GM12865 (cell line): ENCODE data around the gene LIG3.
"Not testable (repeated sequence)": the region's sequence is repeated elsewhere in the genome, so short reads cannot be mapped to it uniquely, and the experiment has no call there.

Experiments used
- DNase-seq: peaks from one replicate; pipeline ENCODE4 v3.0.0; 2010; ENCODE audit warnings: low read depth
- H3K4me3 ChIP-seq: 2 replicates; pipeline ENCODE4 v1.5.1; 2011; ENCODE audit warnings: mild to moderate bottlenecking, low read depth, low read length, control low read depth
- CTCF ChIP-seq: IDR thresholded peaks from 2 replicates; pipeline ENCODE4 v1.5.1; 2011; ENCODE audit warnings: low read length, control low read depth, low read depth, inconsistent platforms; ENCODE audit not compliant: insufficient read depth; ENCODE audit errors: missing control alignments

Gene LIG3

GRCh38 chr17:34980353-34980680, at the start of gene LIG3:
TSS of gene LIG3 (plus strand) at chr17:34980512. CDS start at chr17:34983006, 2,494 bp downstream.
- TF ChIP-seq CTCF, result no peak
- DNase-seq, result peak; percentile 96
- peak within 1 kb of the TSS; percentile 93 for H3K4me3 ChIP-seq

GRCh38 chr17:34950780-34951179, 29.5 kb upstream of the LIG3 start:
- not testable (repeated sequence) for H3K4me3 ChIP-seq, DNase-seq

- TF ChIP-seq CTCF, result no peak
- DNase-seq, result no peak
These were observed 21.9 kb upstream of the LIG3 start for GRCh38 chr17:34958438-34958837.

GRCh38 chr17:34961093-34961911, 19.0 kb upstream of the LIG3 start, which contains the start of the genes CCT6B and ZNF830:
TSS of gene CCT6B (minus strand) at chr17:34961460. CDS start at chr17:34961393, 67 bp downstream.
TSS of gene ZNF830 (plus strand) at chr17:34961540. CDS start at chr17:34961567, 27 bp downstream.
- TF ChIP-seq CTCF, result no peak
- peak; percentile 95 for DNase-seq
- H3K4me3 ChIP-seq, result peak within 1 kb of the TSS; percentile 81

More at GRCh38 chr17:34958438-34958837, 21.9 kb upstream of the LIG3 start:
- no peak overlapping the region for H3K4me3 ChIP-seq

GRCh38 chr17:34974179-34974578, 6.1 kb upstream of the LIG3 start:
- no peak overlapping the region for H3K4me3 ChIP-seq
- no peak for DNase-seq
- no peak for TF ChIP-seq CTCF

- no peak for DNase-seq
- TF ChIP-seq CTCF, result no peak
- no peak overlapping the region for H3K4me3 ChIP-seq
These were observed 5.2 kb upstream of the LIG3 start for GRCh38 chr17:34974794-34975785.

- peak overlapping the region; percentile 93; the same call in 1 of the 2 replicates for H3K4me3 ChIP-seq
- no peak for DNase-seq
- TF ChIP-seq CTCF, result no peak
These were observed 1.2 kb upstream of the LIG3 start for GRCh38 chr17:34979153-34979552.
